GM21619 (cell line): Measurements from ENCODE around the gene CPSF3.
"Not testable (repeated sequence)": the region's sequence is repeated elsewhere in the genome, so short reads cannot be mapped to it uniquely, and the experiment has no call there.

Source experiments
- ATAC-seq: cut with Tn5 transposase; IDR thresholded peaks from one replicate; pipeline ENCODE4 v1.9.1; 2021; ENCODE audit not compliant: unreplicated experiment

The CPSF3 gene

DNA sequence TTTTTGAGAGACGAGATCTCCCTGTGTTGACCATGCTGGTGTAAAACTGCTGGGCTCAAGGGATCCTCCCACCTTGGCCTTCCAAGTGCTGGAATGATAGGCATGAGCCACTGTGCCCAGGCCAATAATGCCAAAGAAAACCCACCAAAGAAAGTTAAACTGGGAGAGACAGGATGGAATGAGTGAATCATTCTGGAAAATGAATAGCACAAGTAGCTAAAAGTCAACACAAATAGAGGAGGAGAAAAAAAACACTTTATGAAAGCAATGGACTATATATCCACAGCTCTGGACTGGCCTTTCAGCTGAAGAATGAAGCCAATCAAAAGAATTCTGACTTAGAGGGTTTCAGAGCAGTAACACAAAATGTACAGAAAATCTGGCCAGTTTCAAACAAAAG is 74.8 kb downstream of the CPSF3 start:
- no peak for ATAC-seq

- no peak for ATAC-seq
These were observed 85.5 kb downstream of the CPSF3 start for GRCh38 chr2:9508931-9509330.

GRCh38 chr2:9513946-9514345 is 90.5 kb downstream of the CPSF3 start:
- not testable (repeated sequence) for ATAC-seq

- ATAC-seq, result no peak
These were observed 93.8 kb downstream of the CPSF3 start for GRCh38 chr2:9517118-9517782.

DNA sequence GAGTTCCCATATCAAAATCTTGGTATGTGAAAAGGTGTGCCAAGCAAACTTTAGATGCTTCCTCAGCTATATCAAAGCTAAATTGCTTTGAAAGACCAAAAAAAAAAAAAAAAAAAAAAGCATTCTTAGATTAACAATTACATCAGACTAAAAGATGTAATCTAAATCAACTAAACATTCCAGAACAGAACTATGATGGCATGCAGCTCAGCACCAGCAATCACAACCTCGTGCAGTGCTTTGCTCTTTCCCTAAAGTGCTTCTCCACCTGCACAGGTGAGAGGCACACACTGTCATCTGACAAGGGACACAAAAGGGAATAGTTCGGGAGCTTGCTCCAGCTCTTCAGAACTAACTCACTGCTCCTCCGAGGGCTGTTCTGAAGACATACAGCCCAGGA is 94.7 kb downstream of the CPSF3 start:
- no peak for ATAC-seq

- ATAC-seq, result no peak
These were observed 95.3 kb downstream of the CPSF3 start for GRCh38 chr2:9518780-9519179.

- no peak for ATAC-seq
These were observed 95.8 kb downstream of the CPSF3 start for GRCh38 chr2:9519250-9519649.
